HepG2 (cell line): ENCODE results near the gene SLC17A6.

ENCODE experiments used
- CHD2 ChIP-seq: IDR thresholded peaks from 2 replicates; pipeline ENCODE4 v1.6.1; 2011; ENCODE audit warnings: low read depth, low read length, improper control_type of control experiment
- ESRRA ChIP-seq: sonication (generic); formaldehyde crosslinking; IDR thresholded peaks from 2 replicates; pipeline ENCODE4 v1.5.1; 2020; ENCODE audit warnings: mild to moderate bottlenecking, low read depth, missing genetic modification reagents
- NBN ChIP-seq: fragments of 450-650 bp; conservative IDR thresholded peaks from 2 replicates; pipeline ENCODE4 v1.6.1; 2017
- PHF20 ChIP-seq: sonication (generic); formaldehyde crosslinking; IDR thresholded peaks from 2 replicates; pipeline ENCODE4 v1.5.0; 2020; ENCODE audit warnings: mild to moderate bottlenecking, missing genetic modification reagents
- REST ChIP-seq, 2 experiments: IDR thresholded peaks; 2 replicates each; pipeline ENCODE4 v1.6.1; 2011 to 2012; ENCODE audit warnings: low read length in 2 of 2, borderline replicate concordance in 1 of 2, low read depth in 1 of 2, mild to moderate bottlenecking in 1 of 2, moderate library complexity in 1 of 2
- SUZ12 ChIP-seq: fragments of 150-350 bp; IDR thresholded peaks from 2 replicates; pipeline ENCODE4 v1.6.1; 2014; ENCODE audit warnings: low read depth, low read length
- ZBTB37 ChIP-seq: sonication (generic); formaldehyde crosslinking; IDR thresholded peaks from 2 replicates; pipeline ENCODE4 v1.4.0; 2020; ENCODE audit warnings: mild to moderate bottlenecking, missing genetic modification reagents
- ZNF12 ChIP-seq: sonication (generic); formaldehyde crosslinking; IDR thresholded peaks from 2 replicates; pipeline ENCODE4 v1.5.0; 2020; ENCODE audit warnings: missing genetic modification reagents
- ZNF788 ChIP-seq: sonication (generic); formaldehyde crosslinking; IDR thresholded peaks from 2 replicates; pipeline ENCODE4 v1.5.0; 2020; ENCODE audit warnings: mild to moderate bottlenecking, missing genetic modification reagents, borderline replicate concordance

GRCh38 chr11:22343032-22343324 is 4.8 kb downstream of the SLC17A6 start:
- TF ChIP-seq ZNF12 (CRISPR knock-in tag) (no peak), REST (IDR thresholded peaks at IDR 0.05; ENCODE audit: borderline replicate concordance in 1 of 2, low read depth in 1 of 2, low read length in 2 of 2) (no peak), SUZ12 (no peak), ESRRA (CRISPR knock-in tag) (no peak), ZNF788 (CRISPR knock-in tag) (no peak), PHF20 (CRISPR knock-in tag) (no peak), NBN (no peak), CHD2 (no peak), ZBTB37 (CRISPR knock-in tag) (no peak)
